Colonic mucosa (tissue), 4 donors: ENCODE results near the gene PYHIN1. TPM values are rescaled to one million over a fixed set of nuclear protein-coding genes. Genes with fewer than 3 reads are reported as not detected.

Experiments
- DNase-seq: peaks from one replicate; pipeline ENCODE4 v3.0.0-alpha.2; 2020
- H3K27ac ChIP-seq: fragments of 200-600 bp; one replicate; pipeline ENCODE4 v1.8.0; 2021
- H3K27me3 ChIP-seq: fragments of 200-600 bp; one replicate; pipeline ENCODE4 v1.8.0; 2021
- H3K36me3 ChIP-seq: fragments of 200-600 bp; one replicate; pipeline ENCODE4 v1.8.0; 2021
- H3K4me1 ChIP-seq: fragments of 200-600 bp; one replicate; pipeline ENCODE4 v1.8.0; 2021; ENCODE audit warnings: mild to moderate bottlenecking
- H3K4me3 ChIP-seq: fragments of 200-600 bp; one replicate; pipeline ENCODE4 v1.8.0; 2021
- H3K9ac ChIP-seq, 2 donors: one replicate each; pipeline ENCODE4 v1.7.0; 2013; ENCODE audit warnings: control low read depth in 2 of 2, low read depth in 2 of 2, low read length in 2 of 2
- H3K9me3 ChIP-seq: fragments of 200-600 bp; one replicate; pipeline ENCODE4 v1.8.0; 2021
- CTCF ChIP-seq: fragments of 200-600 bp; IDR thresholded peaks from one replicate; pipeline ENCODE4 v1.8.0; 2022; ENCODE audit warnings: antibody characterized with exemption, mild to moderate bottlenecking
- intact Hi-C: fragments of 100-400 bp; cut with DNase I; formaldehyde crosslinking; loops from one replicate; pipeline ENCODE4 v1.14.1; 2022
- total RNA-seq, 2 donors: library from RNA; stranded (reverse); fragmentation: NEBNext Ultra II Directional in 1 of 2; extraction: Animal tissue kit (Norgen Biotek cat#: 25700) in 1 of 2; gene quantifications; one replicate each; pipeline ENCODE4 v1.2.1, GENCODE V29; 2021
- donor health status: healthy.
- donor health status: DM: no; HTN: no; CAD: no.
- donor health status: DM: no; HTN: no; CAD: no.

The PYHIN1 gene
- total RNA-seq, 2 donors from 2014 or later = 0.61 to 0.86 TPM

GRCh38 chr1:159012495-159012894, 81.1 kb downstream of the PYHIN1 start:
- H3K9ac ChIP-seq = peak overlapping the region in 1 of 2 donors; percentile 31
- no peaks in the 10 kb centered on the region for H3K36me3 ChIP-seq
- H3K27ac ChIP-seq = peak overlapping the region; percentile 58
- H3K4me3 ChIP-seq = peak overlapping the region; percentile 1
- no peaks in the 10 kb centered on the region for H3K9me3 ChIP-seq
- intact Hi-C loops = no loop called here
- TF ChIP-seq CTCF = no peak
- no peaks in the 10 kb centered on the region for H3K4me1 ChIP-seq
- DNase-seq = peak; percentile 42
- no peaks in the 10 kb centered on the region for H3K27me3 ChIP-seq

- H3K36me3 ChIP-seq = no peaks in the 10 kb centered on the region
- no peaks in the 10 kb centered on the region for H3K9me3 ChIP-seq
- H3K4me3 ChIP-seq = no peak overlapping the region
- no peak for DNase-seq
- intact Hi-C loops = no loop called here
- H3K27me3 ChIP-seq = no peaks in the 10 kb centered on the region
- peak overlapping the region; percentile 9 for H3K27ac ChIP-seq
- no peaks in the 10 kb centered on the region for H3K4me1 ChIP-seq
- no peak overlapping the region for H3K9ac ChIP-seq
- TF ChIP-seq CTCF = no peak
These were observed 82.7 kb downstream of the PYHIN1 start for GRCh38 chr1:159014003-159014571.

GRCh38 chr1:159014851-159015250, 83.5 kb downstream of the PYHIN1 start:
- Histone ChIP-seq H3K27ac (peak overlapping the region; percentile 64), H3K9ac (no peak overlapping the region), H3K27me3 (no peaks in the 10 kb centered on the region), H3K9me3 (no peaks in the 10 kb centered on the region), H3K4me3 (no peak overlapping the region), H3K4me1 (no peaks in the 10 kb centered on the region), H3K36me3 (no peaks in the 10 kb centered on the region)
- no peak for DNase-seq
- intact Hi-C loops = no loop called here
- no peak for TF ChIP-seq CTCF

GRCh38 chr1:159015440-159015909, 84.1 kb downstream of the PYHIN1 start:
- H3K4me1 ChIP-seq = no peaks in the 10 kb centered on the region
- H3K9me3 ChIP-seq = no peaks in the 10 kb centered on the region
- intact Hi-C loops = no loop called here
- H3K9ac ChIP-seq = no peak overlapping the region
- H3K4me3 ChIP-seq = no peak overlapping the region
- peak; percentile 64 for DNase-seq
- no peaks in the 10 kb centered on the region for H3K27me3 ChIP-seq
- TF ChIP-seq CTCF = no peak
- H3K27ac ChIP-seq = peak overlapping the region; percentile 64
- H3K36me3 ChIP-seq = no peaks in the 10 kb centered on the region

GRCh38 chr1:159023723-159024122, 92.4 kb downstream of the PYHIN1 start:
- Histone ChIP-seq H3K36me3 (no peaks in the 10 kb centered on the region), H3K4me1 (no peaks in the 10 kb centered on the region), H3K9ac (no peak overlapping the region), H3K4me3 (no peak overlapping the region), H3K27me3 (no peaks in the 10 kb centered on the region), H3K27ac (no peak overlapping the region), H3K9me3 (no peaks in the 10 kb centered on the region)
- TF ChIP-seq CTCF = no peak
- intact Hi-C loops = no loop called here
- no peak for DNase-seq
